WERI-Rb-1 (cell line): ENCODE measurements around the gene ATP2A2.

Experiments used
- DNase-seq: peaks from one replicate; pipeline ENCODE4 v3.0.0-alpha.2; 2020
- H3K27ac ChIP-seq: fragments of 250-450 bp; sonication (Bioruptor Pico); 2 replicates; pipeline ENCODE4 v1.5.1; 2020; ENCODE audit warnings: mild to moderate bottlenecking, moderate library complexity
- H3K27me3 ChIP-seq: fragments of 250-450 bp; sonication (Bioruptor Pico); 2 replicates; pipeline ENCODE4 v1.5.1; 2021; ENCODE audit warnings: mild to moderate bottlenecking, low read depth, moderate library complexity; ENCODE audit not compliant: insufficient read depth, severe bottlenecking
- H3K36me3 ChIP-seq: fragments of 250-450 bp; sonication (Bioruptor Pico); 2 replicates; pipeline ENCODE4 v1.5.1; 2020; ENCODE audit warnings: mild to moderate bottlenecking, moderate library complexity
- H3K4me3 ChIP-seq: 2 replicates; pipeline ENCODE4 v1.5.1; 2011; ENCODE audit warnings: low read depth, mild to moderate bottlenecking, control low read depth, low read length
- H3K9me3 ChIP-seq: fragments of 250-450 bp; sonication (Bioruptor Pico); 2 replicates; pipeline ENCODE4 v1.5.1; 2021; ENCODE audit warnings: mild to moderate bottlenecking, moderate library complexity; ENCODE audit not compliant: severe bottlenecking
- CTCF ChIP-seq: IDR thresholded peaks from 2 replicates; pipeline ENCODE4 v1.5.1; 2011; ENCODE audit warnings: low read depth, mild to moderate bottlenecking, control low read depth, inconsistent platforms, low read length

The ATP2A2 gene

GRCh38 chr12:110349514-110350151 is 68.6 kb downstream of the ATP2A2 start:
- H3K27me3 ChIP-seq = no peaks in the 10 kb centered on the region
- H3K9me3 ChIP-seq = no peaks in the 10 kb centered on the region
- no peak for DNase-seq
- TF ChIP-seq CTCF = no peak
- peaks cover 65% of the 10 kb centered on the region for H3K36me3 ChIP-seq
- no peak overlapping the region; the same call in 1 of the 2 replicates for H3K27ac ChIP-seq
- H3K4me3 ChIP-seq = no peak overlapping the region

GRCh38 chr12:110351119-110351518 is 70.1 kb downstream of the ATP2A2 start:
- TF ChIP-seq CTCF = no peak
- H3K27ac ChIP-seq = no peak overlapping the region
- no peak for DNase-seq
- no peak overlapping the region for H3K4me3 ChIP-seq
- H3K27me3 ChIP-seq = no peaks in the 10 kb centered on the region
- H3K9me3 ChIP-seq = no peaks in the 10 kb centered on the region
- peaks cover 50% of the 10 kb centered on the region for H3K36me3 ChIP-seq

- no peak overlapping the region for H3K27ac ChIP-seq
- H3K9me3 ChIP-seq = no peaks in the 10 kb centered on the region
- TF ChIP-seq CTCF = no peak
- H3K36me3 ChIP-seq = peaks cover 40% of the 10 kb centered on the region
- no peak overlapping the region for H3K4me3 ChIP-seq
- DNase-seq = no peak
- no peaks in the 10 kb centered on the region for H3K27me3 ChIP-seq
These were observed 71.4 kb downstream of the ATP2A2 start for GRCh38 chr12:110352401-110352800.

- no peak for DNase-seq
- no peak overlapping the region for H3K4me3 ChIP-seq
- no peak for TF ChIP-seq CTCF
These were observed 72.3 kb downstream of the ATP2A2 start for GRCh38 chr12:110353211-110353965.

GRCh38 chr12:110354172-110354780 is 73.2 kb downstream of the ATP2A2 start:
- no peaks in the 10 kb centered on the region for H3K27me3 ChIP-seq
- no peak for DNase-seq
- TF ChIP-seq CTCF = no peak
- H3K4me3 ChIP-seq = no peak overlapping the region
- peaks cover 22% of the 10 kb centered on the region for H3K36me3 ChIP-seq
- H3K9me3 ChIP-seq = no peaks in the 10 kb centered on the region
- H3K27ac ChIP-seq = peak overlapping the region; percentile 68

More at GRCh38 chr12:110353211-110353965, 72.3 kb downstream of the ATP2A2 start:
- H3K9me3 ChIP-seq = no peaks in the 10 kb centered on the region
- no peaks in the 10 kb centered on the region for H3K27me3 ChIP-seq
- peak overlapping the region; percentile 68 for H3K27ac ChIP-seq
- H3K36me3 ChIP-seq = peaks cover 30% of the 10 kb centered on the region
